Smooth muscle cell (in vitro differentiated cells): Measurements from ENCODE around the gene LINC01488. TPM values are rescaled to one million over a fixed set of nuclear protein-coding genes. Genes with fewer than 3 reads are reported as not detected.

Experiments used
- DNase-seq: peaks from one replicate; lab custom pipeline; 2025; ENCODE audit not compliant: unreplicated experiment; lab: John Stamatoyannopoulos, UW
- H2AFZ ChIP-seq: fragments of 200-600 bp; sonication (generic); 2 replicates; pipeline ENCODE4 v1.6.0; 2016; ENCODE audit warnings: antibody characterized with exemption, low read depth, mild to moderate bottlenecking
- H3F3A ChIP-seq: fragments of 200-600 bp; sonication (generic); 2 replicates; pipeline ENCODE4 v1.6.0; 2017; ENCODE audit warnings: antibody characterized with exemption, low read depth
- H3K27ac ChIP-seq: fragments of 200-600 bp; sonication (generic); 2 replicates; pipeline ENCODE4 v1.5.1; 2016; ENCODE audit warnings: low read depth, mild to moderate bottlenecking
- H3K27me3 ChIP-seq: fragments of 200-600 bp; sonication (generic); 2 replicates; pipeline ENCODE4 v1.6.1; 2016; ENCODE audit warnings: low read depth, mild to moderate bottlenecking
- H3K36me3 ChIP-seq: fragments of 200-600 bp; sonication (generic); 2 replicates; pipeline ENCODE4 v1.5.1; 2016; ENCODE audit warnings: low read depth
- H3K4me1 ChIP-seq: fragments of 200-600 bp; sonication (generic); 2 replicates; pipeline ENCODE4 v1.5.1; 2016; ENCODE audit warnings: low read depth
- H3K4me2 ChIP-seq: fragments of 200-600 bp; sonication (generic); 2 replicates; pipeline ENCODE4 v1.6.0; 2016; ENCODE audit warnings: mild to moderate bottlenecking
- H3K4me3 ChIP-seq: fragments of 200-600 bp; sonication (generic); 2 replicates; pipeline ENCODE4 v1.5.1; 2016; ENCODE audit warnings: mild to moderate bottlenecking
- H3K79me2 ChIP-seq: fragments of 200-600 bp; sonication (generic); 2 replicates; pipeline ENCODE4 v1.6.0; 2016; ENCODE audit warnings: low read depth, mild to moderate bottlenecking
- H3K9ac ChIP-seq: fragments of 200-600 bp; sonication (generic); 2 replicates; pipeline ENCODE4 v1.6.0; 2016; ENCODE audit warnings: low read depth
- H3K9me3 ChIP-seq: fragments of 200-600 bp; sonication (generic); replicated peaks from 2 replicates; pipeline ENCODE4 v1.5.1; 2016; ENCODE audit warnings: low read depth
- H4K20me1 ChIP-seq: fragments of 200-600 bp; sonication (generic); 2 replicates; pipeline ENCODE4 v1.6.0; 2016; ENCODE audit warnings: low read depth
- CTCF ChIP-seq: fragments of 200-600 bp; sonication (generic); IDR thresholded peaks from 2 replicates; pipeline ENCODE4 v1.5.1; 2017; ENCODE audit warnings: borderline replicate concordance, mild to moderate bottlenecking, antibody characterized with exemption; ENCODE audit not compliant: insufficient read depth, poor library complexity, severe bottlenecking
- WGBS: methylation state at CpG from one replicate; pipeline ENCODE4 v1.1.7; 2016; ENCODE audit warnings: low lambda C conversion rate; 5-methylcytosine and 5-hydroxymethylcytosine counted together
- polyA plus RNA-seq: library from polyadenylated mRNA; unstranded; fragments of >200 nt; fragmentation: Nextera tagmentation; extraction: Ambion mirVana; gene quantifications from 2 replicates; pipeline ENCODE4 v1.2.1, GENCODE V29; 2016
- total RNA-seq: library from RNA; depleted of rRNA; stranded (reverse); fragments of >200 nt; gene quantifications from 2 replicates; pipeline ENCODE4 v1.2.3, GENCODE V29; 2014

LINC01488 gene
- total and polyA plus RNA-seq, 2 experiments from 2014 or later: not detected

GRCh38 chr11:69512136-69512535, 30.7 kb downstream of the LINC01488 start:
- H3K36me3 ChIP-seq: no peaks in the 10 kb centered on the region
- WGBS: 97% methylated on average over 8 of the region's 8 CpGs
- no peak overlapping the region for H2AFZ ChIP-seq
- H3K9ac ChIP-seq: no peak overlapping the region
- no peaks in the 10 kb centered on the region for H3K9me3 ChIP-seq
- H3K27me3 ChIP-seq: no peaks in the 10 kb centered on the region
- no peaks in the 10 kb centered on the region for H3K79me2 ChIP-seq
- no peak overlapping the region for H3K27ac ChIP-seq
- H3F3A ChIP-seq: no peaks in the 10 kb centered on the region
- TF ChIP-seq CTCF: no peak
- H3K4me2 ChIP-seq: no peak overlapping the region
- H3K4me3 ChIP-seq: no peak overlapping the region
- peaks cover 3% of the 10 kb centered on the region for H3K4me1 ChIP-seq
- DNase-seq: no peak
- no peaks in the 10 kb centered on the region for H4K20me1 ChIP-seq

- Histone ChIP-seq H3K9ac (no peak overlapping the region), H3K4me2 (no peak overlapping the region), H3K36me3 (no peaks in the 10 kb centered on the region), H3K79me2 (no peaks in the 10 kb centered on the region), H3K27ac (no peak overlapping the region), H3K9me3 (no peaks in the 10 kb centered on the region), H4K20me1 (no peaks in the 10 kb centered on the region), H3K4me3 (no peak overlapping the region), H3K27me3 (no peaks in the 10 kb centered on the region), H3K4me1 (peaks cover 3% of the 10 kb centered on the region), H3F3A (no peaks in the 10 kb centered on the region), H2AFZ (no peak overlapping the region)
- DNase-seq: no peak
- 90% methylated on average over 16 of the region's 16 CpGs for WGBS
- TF ChIP-seq CTCF: no peak
Observed at GRCh38 chr11:69512790-69513189, 31.3 kb downstream of the LINC01488 start.

- H2AFZ ChIP-seq: no peak overlapping the region
- 93% methylated on average over 10 of the region's 11 CpGs for WGBS
- no peaks in the 10 kb centered on the region for H4K20me1 ChIP-seq
- H3F3A ChIP-seq: no peaks in the 10 kb centered on the region
- no peak for TF ChIP-seq CTCF
- H3K4me1 ChIP-seq: peaks cover 3% of the 10 kb centered on the region
- no peaks in the 10 kb centered on the region for H3K36me3 ChIP-seq
- H3K9me3 ChIP-seq: no peaks in the 10 kb centered on the region
- DNase-seq: no peak
- no peaks in the 10 kb centered on the region for H3K79me2 ChIP-seq
- no peak overlapping the region for H3K27ac ChIP-seq
- H3K4me2 ChIP-seq: no peak overlapping the region
- no peaks in the 10 kb centered on the region for H3K27me3 ChIP-seq
- no peak overlapping the region for H3K9ac ChIP-seq
- H3K4me3 ChIP-seq: no peak overlapping the region
Observed at GRCh38 chr11:69513196-69513595, 31.7 kb downstream of the LINC01488 start.

- DNase-seq: no peak
- Histone ChIP-seq H4K20me1 (no peaks in the 10 kb centered on the region), H3K4me1 (peaks cover 3% of the 10 kb centered on the region)
Observed at GRCh38 chr11:69513663-69514224, 32.3 kb downstream of the LINC01488 start.

More at GRCh38 chr11:69513663-69514224, 32.3 kb downstream of the LINC01488 start:
- Histone ChIP-seq H3K9ac (no peak overlapping the region), H3K4me3 (no peak overlapping the region), H3K36me3 (no peaks in the 10 kb centered on the region), H3K27me3 (no peaks in the 10 kb centered on the region), H3K9me3 (no peaks in the 10 kb centered on the region), H3K27ac (no peak overlapping the region), H3F3A (no peaks in the 10 kb centered on the region), H2AFZ (no peak overlapping the region), H3K4me2 (no peak overlapping the region), H3K79me2 (no peaks in the 10 kb centered on the region)
- TF ChIP-seq CTCF: no peak
- 94% methylated on average over 12 of the region's 12 CpGs for WGBS
